ENCODE results near the gene PAIP2.

DNA sequence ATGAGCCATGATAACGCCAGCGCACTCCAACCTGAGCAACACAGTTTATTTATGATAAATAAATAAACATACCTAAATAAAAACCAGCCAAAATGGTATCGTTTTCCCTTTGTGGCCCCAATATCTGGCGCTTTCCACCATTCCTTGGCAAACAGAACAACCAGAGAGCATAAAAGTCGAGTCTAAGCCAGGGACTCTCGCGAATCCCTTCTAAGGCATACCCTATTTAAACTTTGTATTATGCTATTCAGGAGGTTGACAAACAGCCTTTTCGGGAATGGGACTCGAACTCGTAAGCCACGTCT, 48.5 kb upstream of the PAIP2 start:
- TF ChIP-seq, protein P1, sequence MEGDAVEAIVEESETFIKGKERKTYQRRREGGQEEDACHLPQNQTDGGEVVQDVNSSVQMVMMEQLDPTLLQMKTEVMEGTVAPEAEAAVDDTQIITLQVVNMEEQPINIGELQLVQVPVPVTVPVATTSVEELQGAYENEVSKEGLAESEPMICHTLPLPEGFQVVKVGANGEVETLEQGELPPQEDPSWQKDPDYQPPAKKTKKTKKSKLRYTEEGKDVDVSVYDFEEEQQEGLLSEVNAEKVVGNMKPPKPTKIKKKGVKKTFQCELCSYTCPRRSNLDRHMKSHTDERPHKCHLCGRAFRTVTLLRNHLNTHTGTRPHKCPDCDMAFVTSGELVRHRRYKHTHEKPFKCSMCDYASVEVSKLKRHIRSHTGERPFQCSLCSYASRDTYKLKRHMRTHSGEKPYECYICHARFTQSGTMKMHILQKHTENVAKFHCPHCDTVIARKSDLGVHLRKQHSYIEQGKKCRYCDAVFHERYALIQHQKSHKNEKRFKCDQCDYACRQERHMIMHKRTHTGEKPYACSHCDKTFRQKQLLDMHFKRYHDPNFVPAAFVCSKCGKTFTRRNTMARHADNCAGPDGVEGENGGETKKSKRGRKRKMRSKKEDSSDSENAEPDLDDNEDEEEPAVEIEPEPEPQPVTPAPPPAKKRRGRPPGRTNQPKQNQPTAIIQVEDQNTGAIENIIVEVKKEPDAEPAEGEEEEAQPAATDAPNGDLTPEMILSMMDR (IDR thresholded peaks at IDR 0.05) = no peak
- no peak for TF ChIP-seq POLR2A (IDR thresholded peaks at IDR 0.05)
- no peak for TF ChIP-seq EP300 (IDR thresholded peaks at IDR 0.05)

Measured in ovary (tissue), 3 donors.